ENCODE measurements around the gene ARHGAP42.
"Not testable (repeated sequence)": the region's sequence is repeated elsewhere in the genome, so short reads cannot be mapped to it uniquely, and the experiment has no call there.

Gene ARHGAP42

GRCh38 chr11:100978939-100979338, 291.9 kb downstream of the ARHGAP42 start:
- DNase-seq = no peak

GRCh38 chr11:100980156-100980555, 293.1 kb downstream of the ARHGAP42 start:
- no peak for DNase-seq

GRCh38 chr11:100981196-100981824, 294.2 kb downstream of the ARHGAP42 start:
- DNase-seq = no peak

- DNase-seq = no peak
Observed at GRCh38 chr11:100984668-100985067, 297.6 kb downstream of the ARHGAP42 start.

GRCh38 chr11:100990931-100991330, 303.8 kb downstream of the ARHGAP42 start:
- no peak for DNase-seq

GRCh38 chr11:100991541-100991940, 304.5 kb downstream of the ARHGAP42 start:
- DNase-seq = no peak

GRCh38 chr11:100994966-100995365, 307.9 kb downstream of the ARHGAP42 start:
- no peak for DNase-seq

GRCh38 chr11:100999756-101000155, 312.7 kb downstream of the ARHGAP42 start:
- no peak for DNase-seq

- no peak for DNase-seq
Observed at GRCh38 chr11:101003468-101003867, 316.4 kb downstream of the ARHGAP42 start.

GRCh38 chr11:101008961-101009689, 322.0 kb downstream of the ARHGAP42 start:
- no peak for DNase-seq

GRCh38 chr11:101009690-101010055, 322.6 kb downstream of the ARHGAP42 start:
- no peak for DNase-seq

GRCh38 chr11:101010899-101011298, 323.8 kb downstream of the ARHGAP42 start:
- DNase-seq = no peak

- DNase-seq = no peak
Observed at GRCh38 chr11:101011881-101012280, 324.8 kb downstream of the ARHGAP42 start.

GRCh38 chr11:101013702-101014101, 326.6 kb downstream of the ARHGAP42 start:
- DNase-seq = not testable (repeated sequence)

GRCh38 chr11:101014600-101015285, 327.7 kb downstream of the ARHGAP42 start:
- DNase-seq = no peak

- no peak for DNase-seq
Observed at GRCh38 chr11:101019870-101020269, 332.8 kb downstream of the ARHGAP42 start.

- no peak for DNase-seq
Observed at GRCh38 chr11:101022256-101022655, 335.2 kb downstream of the ARHGAP42 start.

GRCh38 chr11:101028644-101029043, 341.6 kb downstream of the ARHGAP42 start:
- no peak for DNase-seq

- no peak for DNase-seq
Observed at GRCh38 chr11:101030015-101030414, 342.9 kb downstream of the ARHGAP42 start.

GRCh38 chr11:101030692-101031091, 343.6 kb downstream of the ARHGAP42 start:
- no peak for DNase-seq

- DNase-seq = no peak
Observed at GRCh38 chr11:101031713-101032112, 344.6 kb downstream of the ARHGAP42 start.

- no peak for DNase-seq
Observed at GRCh38 chr11:101032991-101033390, 345.9 kb downstream of the ARHGAP42 start.

GRCh38 chr11:101034076-101034475, 347.0 kb downstream of the ARHGAP42 start:
- no peak for DNase-seq

- DNase-seq = no peak
Observed at GRCh38 chr11:101035872-101036271, 348.8 kb downstream of the ARHGAP42 start.
